ENCODE measurements around the gene STK11IP.

STK11IP gene

GRCh38 chr2:219563271-219563928 is 34.3 kb upstream of the STK11IP start:
- DNase-seq, result no peak

DNA sequence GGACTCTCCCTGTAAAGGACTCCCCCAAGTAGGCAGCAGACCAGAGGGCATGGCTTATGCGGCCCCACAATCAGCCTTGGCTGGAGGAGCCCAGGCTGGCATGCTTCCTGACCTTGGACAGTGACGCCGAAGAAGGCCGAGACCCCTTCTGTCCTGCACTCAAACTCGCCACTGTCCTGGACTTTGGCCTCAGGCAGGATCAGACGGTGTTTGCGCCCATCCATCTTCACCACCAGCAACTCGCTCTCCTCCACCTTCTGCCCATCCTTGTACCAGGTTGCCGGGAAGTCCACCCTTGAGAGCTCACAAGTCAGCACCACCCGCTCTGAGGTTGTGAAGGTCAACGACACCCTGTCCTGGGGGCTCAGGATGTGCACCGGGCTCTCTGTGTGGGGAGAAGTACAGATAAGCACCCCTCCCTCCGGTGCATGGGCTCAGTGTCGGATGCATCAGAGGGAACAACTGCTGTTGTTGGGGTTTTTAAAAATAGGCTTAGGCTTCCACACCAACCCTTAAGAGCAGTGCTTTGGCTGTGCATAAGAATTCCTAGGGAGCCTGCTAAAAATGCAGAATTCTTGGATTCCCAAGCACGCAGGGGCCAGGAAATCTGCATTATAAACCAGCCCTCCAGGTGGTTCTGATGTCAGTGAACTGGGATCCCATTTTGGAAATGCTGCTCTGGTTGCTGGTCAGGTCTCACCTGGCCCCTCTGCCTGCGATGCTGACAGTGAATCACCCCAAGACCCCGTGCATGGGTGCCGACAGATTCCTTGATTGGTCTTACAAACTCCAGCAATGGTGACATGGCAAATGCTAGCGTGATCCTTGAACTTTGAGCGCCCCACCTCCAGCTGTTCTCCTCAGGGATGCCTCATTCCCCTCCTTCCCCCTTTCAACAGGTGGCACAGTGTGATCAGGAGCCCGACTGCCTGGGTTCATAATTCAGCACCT is 32.3 kb upstream of the STK11IP start:
- no peak for DNase-seq

DNA sequence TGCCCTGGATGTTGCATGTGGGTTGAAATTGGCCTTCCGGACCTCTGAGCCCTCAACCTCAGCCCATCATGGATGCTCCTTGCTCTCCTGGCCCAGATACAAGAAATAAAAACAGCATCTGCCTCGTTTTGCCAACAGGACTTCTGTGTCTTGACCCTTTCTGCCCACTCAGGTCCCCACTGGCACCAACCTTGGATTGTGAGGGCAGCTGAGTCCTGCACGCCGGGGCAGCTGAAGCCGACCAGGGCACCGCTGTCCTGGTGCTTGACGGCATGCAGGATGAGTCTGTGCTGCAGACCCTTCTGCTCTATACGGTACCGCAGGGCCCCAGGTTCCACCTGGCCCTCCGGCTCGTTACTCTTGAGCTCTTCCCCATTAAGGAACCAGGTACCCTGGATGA is 31.0 kb upstream of the STK11IP start:
- no peak for DNase-seq

GRCh38 chr2:219567131-219567530 is 30.5 kb upstream of the STK11IP start:
- no peak for DNase-seq

DNA sequence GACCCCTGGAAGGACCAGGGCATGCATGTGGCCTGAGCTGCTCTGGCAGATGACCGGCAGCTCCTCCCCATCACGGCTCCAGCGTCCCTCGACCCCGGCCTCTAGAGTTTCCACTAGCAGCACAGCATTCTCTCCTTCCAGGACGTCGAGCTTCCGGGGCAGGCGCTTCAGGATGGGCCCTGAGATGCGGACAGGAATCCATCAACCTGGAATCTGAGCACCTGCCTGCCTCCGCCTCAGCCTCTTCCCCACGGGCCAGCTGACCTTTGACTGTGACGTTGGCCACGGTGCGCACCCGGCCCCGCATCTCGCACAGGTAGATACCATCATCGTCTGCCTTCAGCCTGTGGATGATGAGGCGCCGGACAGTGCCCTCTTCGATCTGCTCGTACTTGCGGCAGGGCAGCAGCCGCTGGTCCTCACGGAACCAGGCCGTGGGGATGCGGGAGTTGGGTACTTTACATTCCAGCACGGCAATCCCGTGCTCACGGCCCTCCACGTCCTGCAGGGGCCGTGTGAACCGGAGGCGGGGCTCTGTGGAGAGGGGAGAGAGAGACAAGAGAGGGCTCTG is 29.8 kb upstream of the STK11IP start:
- DNase-seq, result no peak

GRCh38 chr2:219569041-219569440 is 28.6 kb upstream of the STK11IP start:
- no peak for DNase-seq

- no peak for DNase-seq
Measured at GRCh38 chr2:219569635-219570034, 28.0 kb upstream of the STK11IP start.

DNA sequence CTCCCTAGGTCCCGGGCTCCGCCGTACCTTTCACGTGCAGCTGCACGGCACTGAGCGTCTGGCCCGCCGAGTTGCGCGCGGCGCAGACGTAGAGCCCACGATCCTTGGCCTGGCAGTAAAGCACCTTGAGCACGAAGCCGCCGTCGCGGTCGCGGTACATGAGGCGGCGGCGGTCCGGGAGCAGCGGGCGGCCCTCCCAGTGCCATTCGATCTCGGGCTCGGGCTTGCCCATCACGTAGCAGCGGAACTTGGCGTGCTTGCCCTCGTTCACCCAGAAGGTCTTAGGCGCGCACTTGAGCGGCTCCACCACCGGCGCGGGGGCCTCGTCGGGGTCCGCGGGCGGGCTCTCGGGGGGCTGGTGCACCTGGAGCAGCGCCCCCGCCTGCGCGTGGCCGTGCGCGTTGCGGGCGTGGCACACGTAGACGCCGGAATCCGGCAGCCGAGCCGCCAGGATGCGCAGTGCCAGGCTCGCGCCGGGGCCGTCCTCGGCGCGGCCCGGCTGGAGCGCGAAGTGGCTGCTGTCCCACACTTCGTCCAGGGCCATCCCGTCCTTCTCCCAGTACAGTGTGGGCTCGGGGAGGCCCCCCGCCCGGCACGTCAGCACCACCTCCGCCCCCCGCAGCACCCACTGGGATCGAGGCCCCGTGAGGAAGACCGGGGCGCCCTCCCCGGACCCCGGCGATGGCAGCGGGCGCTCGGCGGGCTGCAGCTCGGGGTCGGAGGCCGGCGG is 27.3 kb upstream of the STK11IP start:
- DNase-seq, result no peak

DNA sequence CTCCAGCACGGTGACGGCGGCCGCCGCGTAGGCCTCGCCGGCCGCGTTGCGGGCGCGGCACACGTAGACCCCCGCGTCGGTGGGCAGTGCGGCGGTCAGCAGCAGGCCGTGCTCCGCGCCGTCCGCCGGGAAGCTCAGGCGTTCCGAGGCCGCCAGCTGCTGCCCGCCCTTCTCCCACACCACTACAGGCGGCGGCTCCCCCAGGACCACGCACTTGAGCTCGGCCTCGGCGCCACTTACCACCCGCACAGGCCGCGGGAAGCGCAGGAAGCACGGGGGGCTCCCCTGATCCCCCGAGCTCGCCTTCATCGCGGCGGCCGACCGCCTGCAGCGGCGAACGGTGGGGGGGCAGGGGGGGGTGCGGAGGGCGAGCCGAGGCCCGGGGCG is 26.7 kb upstream of the STK11IP start:
- DNase-seq, result no peak

DNA sequence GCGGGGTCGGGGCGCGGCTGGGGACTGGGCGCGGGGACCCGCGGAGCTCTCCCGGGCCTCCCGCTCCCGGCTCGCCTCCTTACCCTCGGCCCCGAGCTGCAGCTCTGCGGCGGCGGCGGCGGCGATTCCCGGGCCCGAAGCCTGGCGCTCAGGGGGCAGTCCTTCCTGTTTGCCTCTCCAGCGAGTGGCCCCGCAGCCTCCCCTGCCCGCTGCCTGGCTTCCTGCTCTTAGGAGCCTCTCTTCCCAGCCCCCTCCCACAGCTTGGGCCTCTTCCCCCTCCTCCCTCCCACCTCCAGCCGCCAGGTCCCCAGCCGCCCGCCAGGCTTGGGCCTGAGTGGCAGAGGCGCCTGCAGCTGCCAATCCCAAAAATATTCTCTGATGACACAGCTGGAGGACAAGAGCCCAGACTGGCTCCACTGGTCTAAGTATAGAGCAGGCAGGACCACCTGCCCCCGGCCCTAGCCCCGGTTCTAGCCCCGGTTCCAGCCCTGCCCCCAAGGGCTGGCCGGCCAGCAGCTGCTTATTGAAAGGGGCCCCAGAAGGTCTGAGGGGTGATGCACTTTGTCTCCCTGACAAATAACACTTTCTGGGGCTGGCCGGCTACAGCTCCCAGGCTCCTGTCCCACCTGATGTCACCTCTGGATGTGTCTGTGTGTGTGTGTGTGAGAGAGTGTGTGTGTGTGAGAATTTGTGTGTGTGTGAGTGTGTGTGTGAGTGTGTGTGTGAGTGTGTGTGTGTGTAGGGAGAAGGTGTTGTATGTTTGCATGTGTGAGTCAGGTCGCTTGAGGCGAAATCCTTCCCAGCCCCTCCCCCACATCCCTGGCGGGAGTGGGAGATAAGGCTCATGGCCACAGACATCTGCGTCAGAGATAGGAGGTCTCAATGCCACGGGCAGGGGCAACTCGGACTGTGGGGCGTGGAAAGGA is 26.1 kb upstream of the STK11IP start, which contains the start of gene OBSL1:
OBSL1 (minus strand) TSS at position 229 of the 926 bp plus-strand sequence. CDS start 307 bp downstream, outside the sequence.
- no peak for DNase-seq

- DNase-seq, result no peak
Measured at GRCh38 chr2:219572237-219573001, 25.2 kb upstream of the STK11IP start, which contains the start of gene INHA. INHA (plus strand) TSS chr2:219572310; CDS start chr2:219572375, 65 bp downstream.

DNA sequence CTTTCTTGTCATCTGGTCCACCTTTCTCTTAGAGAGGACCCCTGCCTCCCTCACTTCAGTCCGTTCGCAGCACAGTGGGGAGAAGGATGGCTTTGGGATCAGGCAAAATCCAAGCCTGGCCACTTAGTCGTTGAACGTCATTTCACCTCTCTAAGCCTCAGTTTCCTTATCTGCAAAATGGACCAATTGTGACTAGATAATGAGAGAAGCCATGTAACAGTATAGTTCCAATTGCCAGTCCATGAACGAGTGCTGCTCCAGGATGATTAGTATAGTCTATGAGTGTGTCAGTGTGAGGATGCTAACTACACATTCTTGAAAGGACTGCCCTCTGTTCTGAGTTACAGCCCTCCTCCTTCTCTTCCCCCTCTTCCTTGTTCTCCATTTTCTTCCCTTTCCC is 24.5 kb upstream of the STK11IP start:
- no peak for DNase-seq

- no peak for DNase-seq
Measured at GRCh38 chr2:219574484-219575311, 23.0 kb upstream of the STK11IP start.

DNA sequence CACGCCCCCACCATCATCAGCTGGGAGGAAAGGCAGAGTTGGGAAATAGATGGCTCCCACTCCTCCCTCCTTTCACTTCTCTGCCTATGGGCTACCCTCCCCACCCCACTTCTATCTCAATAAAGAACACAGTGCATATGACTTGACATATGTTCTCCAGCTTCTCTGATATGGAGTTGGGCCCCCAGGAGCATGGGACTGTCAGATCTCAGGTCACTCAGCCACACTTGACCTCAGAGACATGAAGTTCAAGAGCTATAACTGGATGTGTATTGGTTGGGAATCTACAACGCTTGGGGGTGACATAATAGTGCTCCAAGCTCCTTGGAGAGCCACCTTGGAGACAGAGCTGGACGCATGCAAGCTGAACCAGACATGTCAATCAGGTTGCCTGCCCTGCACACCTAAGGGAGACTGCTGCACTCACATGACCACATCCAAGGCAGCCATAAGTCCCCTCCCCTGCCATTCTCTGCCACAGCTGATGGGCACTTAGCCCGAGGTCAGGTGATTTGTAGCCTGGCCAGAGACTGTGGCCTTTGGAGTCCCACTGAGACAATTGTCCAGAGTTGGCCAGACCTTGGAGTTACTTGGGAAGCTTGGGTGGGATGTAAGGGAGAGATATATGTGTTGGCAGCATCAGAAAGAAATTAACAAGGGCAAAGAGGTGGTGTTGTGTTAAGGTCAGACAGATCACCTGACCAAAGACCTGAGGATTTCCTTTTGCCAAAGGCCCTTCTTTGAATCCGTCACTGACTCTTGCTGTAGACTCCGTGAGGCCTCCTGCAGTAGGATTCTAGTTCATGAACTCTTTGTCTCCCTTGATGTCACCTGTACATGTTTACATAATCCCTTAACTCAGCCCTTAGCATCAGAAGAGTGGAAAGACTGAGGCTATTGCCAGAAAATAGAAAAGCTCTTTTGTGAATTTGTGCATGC is 21.8 kb upstream of the STK11IP start:
- no peak for DNase-seq

- no peak for DNase-seq
Measured at GRCh38 chr2:219576505-219577388, 20.9 kb upstream of the STK11IP start.

DNA sequence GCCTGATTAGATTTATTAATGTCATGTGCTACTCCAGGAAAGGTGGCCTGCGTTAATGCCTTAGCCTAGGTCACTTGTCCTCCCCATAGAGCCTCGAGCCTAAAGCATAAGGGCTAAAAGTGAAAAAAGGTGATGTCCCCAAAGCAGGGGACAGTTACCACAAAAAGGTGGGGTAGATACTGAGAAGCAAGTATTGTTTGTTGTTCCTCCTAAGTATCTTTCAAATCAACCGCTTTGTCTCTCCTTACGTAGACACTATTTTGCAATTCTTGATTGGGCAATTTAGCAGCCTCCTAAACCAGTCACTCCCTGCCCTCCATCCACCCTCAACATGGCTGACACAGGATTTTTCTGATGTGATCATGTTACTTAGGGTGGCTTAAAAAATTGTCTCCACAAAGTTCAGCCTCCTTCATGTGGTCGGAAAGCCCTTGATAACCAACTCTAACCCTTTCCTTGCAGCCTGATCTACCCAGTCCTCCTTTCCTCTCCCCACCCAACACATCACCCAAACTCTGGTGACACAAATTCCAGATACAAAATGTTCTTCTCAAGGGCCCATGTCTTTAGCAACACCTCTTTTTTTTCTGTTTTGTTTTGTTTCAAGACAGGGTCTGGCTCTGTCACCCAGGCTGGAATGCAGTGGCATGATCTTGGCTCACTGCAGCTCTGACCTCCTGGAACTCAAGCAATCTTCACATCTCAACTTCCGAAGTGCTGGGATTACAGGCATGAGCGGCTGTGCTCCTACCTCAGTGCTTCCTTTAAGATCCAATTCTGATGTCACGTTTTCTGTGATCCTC is 18.6 kb upstream of the STK11IP start:
- no peak for DNase-seq

- no peak for DNase-seq
Measured at GRCh38 chr2:219581346-219581745, 16.3 kb upstream of the STK11IP start.
